Naive B cell (primary cell): Measurements from ENCODE around the gene TERF2IP. TPM values are rescaled to one million over a fixed set of nuclear protein-coding genes. Genes with fewer than 3 reads are reported as not detected.
A peak's percentile ranks its signal among the peaks of the same experiment; 100 is the strongest.

Source experiments
- ATAC-seq, 2 donors: fragments of 150-1000 bp; cut with Tn5 transposase; 2 replicates each; pipeline ENCODE4 v1.10.0; 2021; ENCODE audit warnings: low read depth in 2 of 2, mild to moderate bottlenecking in 2 of 2, moderate library complexity in 2 of 2
- DNase-seq: peaks from one replicate; pipeline ENCODE4 v3.0.0; 2022
- H3K27ac Mint-ChIP-seq, 6 donors: one replicate each; pipeline ENCODE4 v1.8.0; 2020 to 2022; ENCODE audit warnings: mild to moderate bottlenecking in 6 of 6, mixed read lengths in 6 of 6, moderate library complexity in 5 of 6, inconsistent platforms in 2 of 6
- H3K27me3 Mint-ChIP-seq, 3 donors: one replicate each; pipeline ENCODE4 v1.8.0; 2021 to 2022; ENCODE audit warnings: mixed read lengths in 3 of 3, mild to moderate bottlenecking in 1 of 3
- H3K36me3 Mint-ChIP-seq, 2 donors: one replicate each; pipeline ENCODE4 v1.8.0; 2020 to 2022; ENCODE audit warnings: mixed read lengths in 2 of 2, inconsistent platforms in 1 of 2, mild to moderate bottlenecking in 1 of 2
- H3K4me1 Mint-ChIP-seq, 3 donors: one replicate each; pipeline ENCODE4 v1.8.0; 2020 to 2022; ENCODE audit warnings: mixed read lengths in 3 of 3, inconsistent platforms in 1 of 3, mild to moderate bottlenecking in 1 of 3, moderate library complexity in 1 of 3
- H3K4me3 Mint-ChIP-seq, 8 donors: one replicate each; pipeline ENCODE4 v1.8.0; 2020 to 2022; ENCODE audit warnings: mild to moderate bottlenecking in 8 of 8, mixed read lengths in 8 of 8, moderate library complexity in 8 of 8, inconsistent platforms in 2 of 8
- H3K9me3 Mint-ChIP-seq, 7 donors: one replicate each; pipeline ENCODE4 v1.8.0; 2020 to 2022; ENCODE audit warnings: mixed read lengths in 7 of 7, mild to moderate bottlenecking in 5 of 7, inconsistent platforms in 2 of 7, moderate library complexity in 1 of 7
- polyA plus RNA-seq, 6 donors: library from polyadenylated mRNA; unstranded; fragments of 300-500 nt; fragmentation: Illumina TruSeq; gene quantifications; one replicate each; pipeline ENCODE4 v1.2.3, GENCODE V29; 2021; ENCODE audit warnings: low read depth in 6 of 6

Gene TERF2IP
- polyA plus RNA-seq, 6 donors from 2014 or later, result 82.1 to 159 (median 128) TPM

DNA sequence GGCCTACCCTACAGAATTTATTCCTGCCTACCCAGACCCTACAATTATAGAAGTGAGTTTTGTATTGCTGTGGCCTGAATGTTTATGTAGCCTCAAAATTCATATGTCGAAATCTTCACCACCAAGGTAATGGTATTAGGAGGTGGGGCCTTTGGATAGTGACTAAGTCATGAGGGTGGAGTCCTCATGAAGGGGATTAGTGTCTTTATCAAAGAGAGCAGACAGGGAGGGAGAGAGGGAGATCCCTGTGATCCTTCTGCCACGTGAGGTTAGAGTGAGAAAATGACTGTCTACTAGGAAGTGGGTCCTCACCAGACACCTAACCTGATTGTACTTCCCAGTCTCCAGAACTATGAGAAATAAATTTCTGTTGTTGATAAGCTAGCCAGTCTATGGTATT is 54.7 kb downstream of the TERF2IP start:
- Mint-ChIP-seq H3K4me3 (no peak overlapping the region), H3K27ac (peak overlapping the region in 1 of 6 donors; percentile 56), H3K36me3 (no peaks in the 10 kb centered on the region), H3K9me3 (peaks cover 0 to 2% (median 0%) of the 10 kb centered on the region in 7 donors), H3K4me1 (no peaks in the 10 kb centered on the region), H3K27me3 (peaks cover 5 to 9% (median 9%) of the 10 kb centered on the region in 3 donors)
- no peak for DNase-seq
- no peak for ATAC-seq

GRCh38 chr16:75703306-75703705 is 55.7 kb downstream of the TERF2IP start:
- H3K27ac Mint-ChIP-seq, result no peak overlapping the region
- no peak for ATAC-seq
- no peak for DNase-seq
- no peaks in the 10 kb centered on the region for H3K36me3 Mint-ChIP-seq
- H3K4me3 Mint-ChIP-seq, result no peak overlapping the region
- peaks cover 0 to 3% (median 0%) of the 10 kb centered on the region in 7 donors for H3K9me3 Mint-ChIP-seq
- H3K4me1 Mint-ChIP-seq, result no peaks in the 10 kb centered on the region
- H3K27me3 Mint-ChIP-seq, result peaks cover 5 to 10% (median 9%) of the 10 kb centered on the region in 3 donors

Other genes with a start within 250 kb of the TERF2IP start
- gene CFDP1, start 214.3 kb upstream of the TERF2IP start, polyA plus RNA-seq, result 10 to 100 TPM; 22.6 to 36.3 (median 31.6) TPM
- gene TMEM170A, start 183.1 kb upstream of the TERF2IP start, polyA plus RNA-seq, result 10 to 100 TPM; 37.3 to 51.2 (median 44.6) TPM
- under 1 TPM in 2 of 6 donors, not detected in 4; 0.15 to 0.17 TPM for gene CHST6, start 152.3 kb upstream of the TERF2IP start, polyA plus RNA-seq
- not detected for gene CHST5, start 111.7 kb upstream of the TERF2IP start, polyA plus RNA-seq
- gene TMEM231, start 91.5 kb upstream of the TERF2IP start, polyA plus RNA-seq, result 1 to 10 TPM in 3 of 6 donors, under 1 TPM in 2, not detected in 1; 0.21 to 1.4 (median 1.1) TPM
- gene GABARAPL2, start 81.4 kb upstream of the TERF2IP start, polyA plus RNA-seq, result 100 to 1,000 TPM; 251 to 332 (median 315) TPM
- gene ADAT1, start 24.5 kb upstream of the TERF2IP start, polyA plus RNA-seq, result 10 to 100 TPM; 27.4 to 49.7 (median 39.2) TPM
- 100 to 1,000 TPM; 164 to 243 (median 184) TPM for gene KARS1, start 108 bp upstream of the TERF2IP start, polyA plus RNA-seq
- gene CPHXL2, start 29.2 kb downstream of the TERF2IP start, polyA plus RNA-seq, result not detected
- under 1 TPM in 1 of 6 donors, not detected in 5; 0.34 TPM for gene DUXB, start 53.7 kb downstream of the TERF2IP start, polyA plus RNA-seq
- gene CPHXL, start 78.7 kb downstream of the TERF2IP start, polyA plus RNA-seq, result not detected